B cell (primary cell): ENCODE data around the gene RNF130.

ENCODE experiments used
- CTCF ChIP-seq: fragments of 200-600 bp; IDR thresholded peaks from one replicate; pipeline ENCODE4 v1.8.0; 2022; ENCODE audit warnings: antibody characterized with exemption, mild to moderate bottlenecking
- EZH2 ChIP-seq: IDR thresholded peaks from 2 replicates; pipeline ENCODE4 v1.6.1; 2012; ENCODE audit warnings: borderline replicate concordance, low read depth, mild to moderate bottlenecking, moderate library complexity, low read length; ENCODE audit not compliant: insufficient read depth, poor library complexity, severe bottlenecking

GRCh38 chr5:180088561-180088960, 17.0 kb upstream of the RNF130 start:
- TF ChIP-seq CTCF = no peak
- TF ChIP-seq EZH2 = no peak
